SK-N-SH (cell line): ENCODE data around the gene DNAJC13.

Experiments
- CTCF ChIP-seq: fragments of 200-600 bp; sonication (generic); IDR thresholded peaks from 2 replicates; pipeline ENCODE4 v1.6.1; 2017; ENCODE audit warnings: antibody characterized with exemption, mild to moderate bottlenecking, moderate library complexity
- EZH2phosphoT487 ChIP-seq: fragments of 200-600 bp; sonication (generic); IDR thresholded peaks from 2 replicates; pipeline ENCODE4 v1.6.1; 2017; ENCODE audit warnings: low read depth, mixed run types, mild to moderate bottlenecking, antibody characterized with exemption, moderate library complexity, borderline replicate concordance
- GATA2 ChIP-seq: sonication (generic); formaldehyde crosslinking; IDR thresholded peaks from 2 replicates; pipeline ENCODE4 v1.5.0; 2020; ENCODE audit warnings: mild to moderate bottlenecking, missing genetic modification reagents
- RFX5 ChIP-seq: IDR thresholded peaks from 2 replicates; pipeline ENCODE4 v1.6.1; 2012; ENCODE audit warnings: mild to moderate bottlenecking, improper control_type of control experiment, low read length
- TCF12 ChIP-seq: IDR thresholded peaks from 2 replicates; pipeline ENCODE4 v1.4.0; 2012
- ZBTB33 ChIP-seq: IDR thresholded peaks from 2 replicates; pipeline ENCODE4 v1.4.0; 2012; ENCODE audit warnings: low read depth, borderline replicate concordance

- TF ChIP-seq CTCF (no peak), ZBTB33 (no peak), RFX5 (no peak), EZH2phosphoT487 (no peak), GATA2 (CRISPR knock-in tag) (no peak), TCF12 (no peak)
Measured at GRCh38 chr3:132564070-132564465, 146.8 kb downstream of the DNAJC13 start.
